ENCODE results near the gene NLRP6.

Gene NLRP6

DNA sequence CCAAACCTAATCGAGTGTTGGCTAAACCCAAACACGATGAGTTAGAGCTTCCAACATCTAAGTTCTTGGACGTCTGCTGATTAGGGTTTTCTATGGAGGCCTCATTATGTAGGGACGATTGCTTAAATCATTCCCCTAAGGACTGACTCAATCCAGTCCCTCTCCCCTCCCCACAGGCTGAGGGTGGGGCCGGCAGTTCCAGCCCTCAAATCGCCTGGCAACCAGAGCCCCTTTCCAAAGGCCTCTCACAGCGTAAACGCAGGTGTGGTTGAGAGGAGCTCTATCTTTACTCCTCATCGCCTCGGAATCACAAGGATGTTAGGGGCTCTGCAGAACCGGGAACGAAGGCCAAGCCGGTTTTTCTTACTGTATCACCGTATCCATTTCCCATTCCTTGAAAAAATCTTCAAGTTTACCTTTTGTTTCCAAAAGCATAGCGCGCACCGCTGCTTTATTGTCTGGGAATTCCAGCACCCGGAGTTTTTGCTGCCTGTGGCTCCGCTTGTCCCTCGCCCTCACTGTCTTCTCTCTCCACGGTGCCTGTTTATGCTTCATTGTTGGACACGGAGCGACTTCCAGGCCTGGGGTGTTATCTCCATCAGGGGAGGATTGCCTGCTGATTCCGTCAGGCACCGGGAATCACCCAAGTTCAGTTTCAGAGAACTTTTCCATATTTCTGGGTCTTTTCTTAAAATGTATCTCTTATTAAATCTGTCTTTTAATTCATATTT lies 56.2 kb downstream of the NLRP6 start:
- no peak for DNase-seq (ENCODE audit: extremely low spot score)
- TF ChIP-seq, protein P1, sequence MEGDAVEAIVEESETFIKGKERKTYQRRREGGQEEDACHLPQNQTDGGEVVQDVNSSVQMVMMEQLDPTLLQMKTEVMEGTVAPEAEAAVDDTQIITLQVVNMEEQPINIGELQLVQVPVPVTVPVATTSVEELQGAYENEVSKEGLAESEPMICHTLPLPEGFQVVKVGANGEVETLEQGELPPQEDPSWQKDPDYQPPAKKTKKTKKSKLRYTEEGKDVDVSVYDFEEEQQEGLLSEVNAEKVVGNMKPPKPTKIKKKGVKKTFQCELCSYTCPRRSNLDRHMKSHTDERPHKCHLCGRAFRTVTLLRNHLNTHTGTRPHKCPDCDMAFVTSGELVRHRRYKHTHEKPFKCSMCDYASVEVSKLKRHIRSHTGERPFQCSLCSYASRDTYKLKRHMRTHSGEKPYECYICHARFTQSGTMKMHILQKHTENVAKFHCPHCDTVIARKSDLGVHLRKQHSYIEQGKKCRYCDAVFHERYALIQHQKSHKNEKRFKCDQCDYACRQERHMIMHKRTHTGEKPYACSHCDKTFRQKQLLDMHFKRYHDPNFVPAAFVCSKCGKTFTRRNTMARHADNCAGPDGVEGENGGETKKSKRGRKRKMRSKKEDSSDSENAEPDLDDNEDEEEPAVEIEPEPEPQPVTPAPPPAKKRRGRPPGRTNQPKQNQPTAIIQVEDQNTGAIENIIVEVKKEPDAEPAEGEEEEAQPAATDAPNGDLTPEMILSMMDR (IDR thresholded peaks at IDR 0.05; ENCODE audit: control extremely low read depth, extremely low read depth, low read depth, missing control alignments): no peak
- ChIA-PET POLR2A (no interaction called here), CTCF (interaction anchor here (0.9 kb wide), 1 partner anchor 29 kb away, joined by 3 read pairs; no protein-coding TSS in a partner anchor)

Data from GM10248 (cell line).